NOMO-1 treated with dmso at 0.1 percent for 144 hours (cell line): ENCODE measurements around the gene ABHD10.

ENCODE experiments used
- DNase-seq: peaks from one replicate; lab custom pipeline; 2025; ENCODE audit not compliant: unreplicated experiment; lab: John Stamatoyannopoulos, UW

Gene ABHD10

GRCh38 chr3:112000367-112000771 lies 21.5 kb downstream of the ABHD10 start:
- DNase-seq: no peak

DNA sequence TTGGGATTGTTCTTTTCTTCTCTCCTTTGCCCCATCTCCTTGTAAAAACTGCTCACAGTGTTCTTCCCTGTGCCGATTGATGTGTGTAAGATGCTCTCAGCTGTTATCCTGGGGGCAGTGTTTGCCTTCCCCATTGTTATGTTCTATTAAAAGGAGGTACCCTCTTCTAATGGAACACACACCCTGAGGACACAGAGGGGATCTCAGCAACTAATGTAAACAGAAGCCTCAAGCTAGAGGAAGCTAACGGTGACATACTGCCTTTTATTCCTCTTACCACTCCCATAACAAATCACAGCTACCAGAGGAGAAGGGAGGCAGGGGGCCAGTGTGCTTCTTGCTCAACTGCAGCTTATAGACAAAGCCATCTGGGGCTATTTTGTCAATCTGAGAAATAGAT lies 22.1 kb downstream of the ABHD10 start:
- DNase-seq: no peak

DNA sequence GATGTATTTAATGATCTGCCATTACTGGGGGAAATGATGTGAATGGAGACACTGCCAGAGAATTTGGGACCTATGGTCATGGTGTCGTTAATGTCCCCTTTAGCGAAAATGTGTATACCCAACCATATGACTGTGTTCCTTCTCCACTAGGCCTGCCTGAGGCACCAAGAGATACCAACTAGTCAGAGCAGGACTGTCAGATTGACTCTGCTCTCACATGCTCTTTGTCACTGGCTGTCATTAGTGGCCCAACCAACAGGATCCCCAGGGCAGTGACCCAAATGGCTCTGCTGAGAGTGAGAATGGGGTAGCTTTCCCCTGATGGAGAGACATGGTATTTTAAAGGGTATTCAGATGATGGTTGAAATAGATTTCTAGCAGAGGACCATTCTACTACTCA lies 22.7 kb downstream of the ABHD10 start:
- no peak for DNase-seq

GRCh38 chr3:112002096-112002971 lies 23.5 kb downstream of the ABHD10 start:
- no peak for DNase-seq

DNA sequence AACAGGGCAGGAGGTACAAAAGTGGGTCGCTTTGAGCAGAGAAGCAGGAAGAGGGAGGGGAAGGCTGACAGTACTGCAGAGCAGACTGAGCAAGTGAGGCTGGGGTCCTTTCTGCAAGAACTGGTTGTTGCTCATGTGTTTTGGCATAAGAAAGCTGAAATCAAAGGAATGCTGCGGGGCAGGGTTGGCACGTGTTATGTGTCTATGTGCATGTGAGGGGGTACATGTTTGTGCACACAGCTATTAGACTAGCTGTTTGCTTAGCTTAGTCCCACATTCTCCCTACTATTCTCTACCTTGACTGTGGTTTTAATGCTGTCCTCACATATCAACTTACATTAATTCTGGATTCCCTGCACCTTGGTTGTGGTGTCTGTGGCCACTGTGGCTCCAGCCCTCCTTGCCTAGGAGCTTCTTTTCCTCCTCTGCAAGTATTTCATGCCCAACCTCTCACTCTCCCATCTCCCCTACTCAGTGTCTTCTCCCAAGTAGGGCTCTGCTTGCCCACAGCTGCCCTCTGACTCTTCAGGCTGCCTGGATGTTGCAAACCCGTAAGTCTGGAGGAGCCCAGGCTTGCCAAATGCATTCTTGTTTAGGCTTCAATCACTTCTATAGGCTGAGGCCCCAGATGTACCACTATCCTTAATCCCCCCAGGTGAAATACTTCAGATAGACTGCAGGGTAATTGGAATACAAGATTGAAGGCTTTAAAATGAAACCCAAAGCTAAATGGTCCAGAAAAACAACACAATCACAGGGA lies 24.7 kb downstream of the ABHD10 start:
- no peak for DNase-seq

GRCh38 chr3:112004187-112004586 lies 25.4 kb downstream of the ABHD10 start:
- no peak for DNase-seq

GRCh38 chr3:112004669-112005068 lies 25.8 kb downstream of the ABHD10 start:
- no peak for DNase-seq

DNA sequence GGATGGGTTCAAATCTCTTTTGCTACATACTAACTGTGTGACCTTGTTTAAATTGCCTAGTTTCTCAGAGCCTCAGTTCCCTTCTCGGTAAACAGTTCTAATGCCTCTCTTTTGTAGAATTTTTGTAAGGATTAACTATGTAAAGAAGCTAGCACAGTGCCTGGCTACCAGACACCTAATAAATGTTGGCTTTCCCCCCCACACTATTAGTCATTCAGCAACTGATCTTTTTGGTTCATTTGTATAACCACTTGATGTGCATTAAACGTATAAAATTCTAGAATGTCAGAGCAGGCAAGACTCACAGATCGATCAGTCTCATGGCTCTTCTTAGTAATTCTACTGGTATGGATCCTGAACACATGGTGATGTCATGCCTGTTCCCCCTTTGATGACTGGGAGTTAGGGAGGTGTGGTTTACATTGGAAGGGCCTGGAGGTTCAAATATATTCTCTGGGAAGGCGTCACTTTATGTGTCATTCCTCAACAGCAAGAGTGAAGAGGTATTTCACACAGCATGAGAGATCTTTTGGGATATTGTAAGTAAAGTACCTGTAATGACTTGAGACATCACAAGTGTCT lies 26.4 kb downstream of the ABHD10 start:
- no peak for DNase-seq

DNA sequence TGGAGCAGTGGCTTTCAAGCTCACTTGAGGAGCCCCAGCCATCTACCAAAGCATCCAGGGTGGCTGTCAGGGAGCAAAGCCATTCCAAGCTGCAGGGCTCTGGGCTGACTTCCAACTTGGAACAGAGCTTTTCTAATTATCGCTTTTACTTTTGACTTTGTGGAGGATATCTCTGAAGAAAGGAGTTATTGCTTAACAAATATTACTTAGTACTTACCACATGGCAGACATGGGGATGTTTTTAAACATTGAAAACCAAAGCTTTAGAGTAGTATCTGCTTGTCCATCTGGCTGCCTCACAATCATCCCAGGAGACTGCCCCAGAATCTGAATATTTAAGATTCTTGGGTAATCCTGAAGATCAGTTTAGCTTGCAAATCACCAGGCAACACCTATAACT lies 28.8 kb downstream of the ABHD10 start:
- DNase-seq: no peak

DNA sequence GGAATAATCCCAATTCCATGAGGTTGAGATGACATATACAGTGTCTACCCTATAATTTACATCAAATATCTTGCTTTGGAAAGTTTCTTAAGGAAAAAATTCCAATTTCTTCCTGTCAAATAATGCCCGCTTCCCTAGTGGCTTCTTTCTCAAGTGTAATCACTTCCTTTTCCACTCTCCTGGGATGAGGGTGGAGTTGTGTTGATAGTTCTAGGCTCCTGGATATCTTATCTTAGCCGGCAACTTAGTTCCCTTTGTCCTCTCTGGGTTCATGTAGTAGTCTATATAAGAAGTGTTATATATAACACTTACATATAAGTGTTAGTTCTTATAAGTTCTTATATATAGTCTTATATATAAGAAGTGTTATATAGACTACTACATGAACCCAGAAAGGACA lies 30.8 kb downstream of the ABHD10 start:
- no peak for DNase-seq

GRCh38 chr3:112010636-112011035 lies 31.8 kb downstream of the ABHD10 start:
- DNase-seq: no peak

GRCh38 chr3:112011376-112011940 lies 32.6 kb downstream of the ABHD10 start:
- no peak for DNase-seq

DNA sequence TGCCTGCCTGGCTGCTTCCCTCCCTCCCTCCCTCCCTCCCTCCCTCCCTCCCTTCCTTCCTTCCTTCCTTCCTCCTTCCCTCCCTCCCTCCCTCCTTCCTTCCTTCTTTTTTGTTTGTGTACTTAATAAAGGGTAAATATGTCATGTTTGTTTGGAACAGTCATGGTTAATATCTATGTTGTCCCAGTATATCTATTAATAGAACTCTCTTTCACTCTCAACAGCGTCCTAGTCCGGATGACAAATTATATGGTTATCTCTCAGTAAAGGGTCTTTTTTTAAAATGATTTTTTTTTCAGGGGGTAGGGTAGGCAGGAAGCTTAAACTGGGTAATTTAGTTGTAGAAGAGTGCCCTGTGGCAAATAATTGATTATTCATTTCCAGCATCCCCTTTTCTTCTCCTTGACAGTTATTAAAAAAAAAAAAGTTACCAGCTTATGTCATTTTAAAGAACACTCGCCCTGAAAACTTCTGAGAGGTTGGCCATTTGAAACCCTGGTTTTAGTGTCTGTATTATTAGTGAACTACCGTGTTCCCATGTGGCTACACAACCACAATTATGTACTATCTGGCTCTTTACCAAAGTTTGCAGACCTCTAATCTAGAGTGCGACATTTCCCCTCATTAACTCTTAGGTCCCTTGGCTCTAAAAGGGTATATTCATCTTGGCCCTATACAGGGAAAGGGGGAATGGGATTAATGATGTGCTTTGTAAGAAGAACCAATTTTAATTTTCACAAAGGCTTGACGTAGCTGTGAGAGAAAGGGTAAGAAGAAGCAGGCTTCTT lies 33.6 kb downstream of the ABHD10 start:
- no peak for DNase-seq

- no peak for DNase-seq
Observed at GRCh38 chr3:112013058-112013783, 34.4 kb downstream of the ABHD10 start.

DNA sequence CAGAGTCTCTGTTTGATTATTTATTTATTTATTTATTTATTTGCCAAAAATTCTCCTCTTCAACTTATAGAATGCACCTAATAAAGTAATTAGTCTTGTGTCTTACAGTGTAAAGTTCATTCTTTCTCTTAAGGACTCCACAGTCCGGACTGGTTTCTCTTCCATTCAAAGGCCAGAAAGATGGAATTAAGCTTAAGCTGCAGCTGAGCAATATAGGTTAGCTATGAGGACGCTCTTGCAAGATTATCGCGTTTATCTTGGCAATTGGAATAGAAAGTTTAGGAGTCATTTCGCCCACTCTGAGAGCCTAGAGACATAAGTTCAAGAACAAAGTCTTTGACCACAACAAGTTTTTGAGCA lies 34.9 kb downstream of the ABHD10 start:
- no peak for DNase-seq

DNA sequence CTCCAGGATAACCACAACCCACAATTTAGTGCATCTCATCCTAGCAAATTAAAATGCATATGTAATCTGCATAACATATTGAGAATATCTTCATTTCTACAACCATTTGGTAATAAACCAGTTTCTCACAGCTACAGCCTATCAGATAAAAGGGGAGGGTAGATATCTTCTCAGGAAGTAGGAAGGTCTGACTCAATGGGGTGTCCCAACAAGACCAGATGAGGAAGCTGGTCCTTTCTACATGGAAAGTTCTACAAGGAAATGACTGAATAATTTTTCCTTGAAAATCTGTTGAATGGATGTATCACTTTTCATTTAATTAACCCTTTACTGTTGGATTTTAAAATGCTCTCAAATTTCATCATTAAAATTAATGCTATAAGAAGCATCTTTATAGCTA lies 38.3 kb downstream of the ABHD10 start:
- no peak for DNase-seq

GRCh38 chr3:112018712-112019111 lies 39.9 kb downstream of the ABHD10 start:
- no peak for DNase-seq

DNA sequence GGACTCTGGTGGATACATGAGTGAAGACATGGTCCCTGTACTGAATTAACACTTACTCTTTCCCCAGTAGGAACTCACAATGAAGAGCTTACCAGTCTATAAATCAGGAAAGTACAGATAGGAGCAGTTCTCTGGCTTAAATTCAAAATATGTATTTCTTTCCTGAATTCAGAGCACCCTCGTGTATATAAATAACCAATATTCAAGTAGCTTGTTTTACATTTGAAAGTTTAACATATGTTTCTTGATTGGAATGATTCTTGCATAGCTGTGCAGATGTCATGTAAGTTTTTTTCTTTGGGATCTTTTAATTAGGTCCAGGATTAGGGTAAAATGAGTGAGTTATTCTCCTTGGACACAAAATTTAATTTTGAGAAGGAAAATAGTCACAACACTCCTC lies 40.9 kb downstream of the ABHD10 start:
- DNase-seq: no peak

GRCh38 chr3:112020674-112021085 lies 41.9 kb downstream of the ABHD10 start:
- DNase-seq: no peak

- no peak for DNase-seq
Observed at GRCh38 chr3:112027142-112027541, 48.3 kb downstream of the ABHD10 start.
